Liver (tissue), 9 donors: ENCODE results near the gene EIPR1. TPM values are rescaled to one million over a fixed set of nuclear protein-coding genes. Genes with fewer than 3 reads are reported as not detected.

ENCODE experiments used
- DNase-seq: peaks from one replicate; pipeline ENCODE4 v3.0.0-alpha.2; 2017; ENCODE audit warnings: low spot score
- H3K27ac ChIP-seq, 2 donors: one replicate each; pipeline ENCODE4 v1.7.0; 2013; ENCODE audit warnings: inconsistent platforms in 2 of 2, low read length in 2 of 2, control low read depth in 1 of 2, low read depth in 1 of 2, mild to moderate bottlenecking in 1 of 2
- H3K27me3 ChIP-seq, 4 donors: one replicate each; pipeline versions ENCODE4 v1.6.1 to v1.7.0; 2013; ENCODE audit warnings: low read length in 3 of 4, inconsistent platforms in 1 of 4, mild to moderate bottlenecking in 1 of 4, moderate library complexity in 1 of 4; ENCODE audit not compliant: control insufficient read depth in 4 of 4, insufficient read depth in 4 of 4
- H3K36me3 ChIP-seq, 4 donors: one replicate each; pipeline versions ENCODE4 v1.6.1 to v1.7.0; 2013; ENCODE audit warnings: low read length in 3 of 4, mild to moderate bottlenecking in 3 of 4, low read depth in 1 of 4, moderate library complexity in 1 of 4; ENCODE audit not compliant: control insufficient read depth in 4 of 4, insufficient read depth in 3 of 4
- H3K4me1 ChIP-seq, 4 donors: one replicate each; pipeline versions ENCODE4 v1.6.1 to v1.7.0; 2013; ENCODE audit warnings: low read length in 3 of 4, mild to moderate bottlenecking in 3 of 4, moderate library complexity in 1 of 4; ENCODE audit not compliant: control insufficient read depth in 4 of 4, insufficient read depth in 4 of 4
- H3K4me3 ChIP-seq, 3 donors: one replicate each; pipeline versions ENCODE4 v1.6.1 to v1.7.0; 2013; ENCODE audit warnings: low read length in 3 of 3, control low read depth in 1 of 3, low read depth in 1 of 3, mild to moderate bottlenecking in 1 of 3
- H3K9ac ChIP-seq, 2 donors: one replicate each; pipeline ENCODE4 v1.7.0; 2013; ENCODE audit warnings: low read length in 2 of 2, mild to moderate bottlenecking in 2 of 2, moderate library complexity in 2 of 2, control low read depth in 1 of 2, low read depth in 1 of 2
- H3K9me3 ChIP-seq, 4 donors: one replicate each; pipeline versions ENCODE4 v1.6.1 to v1.7.0; 2013; ENCODE audit warnings: low read length in 3 of 4; ENCODE audit not compliant: control insufficient read depth in 4 of 4
- ATF3 ChIP-seq: IDR thresholded peaks from 2 replicates; pipeline ENCODE4 v1.6.1; 2016; ENCODE audit warnings: antibody characterized with exemption
- CTCF ChIP-seq: fragments of 150-350 bp; IDR thresholded peaks from 2 replicates; pipeline ENCODE4 v1.5.1; 2017; ENCODE audit warnings: improper control_type of control experiment, low read depth, low read length; ENCODE audit not compliant: missing input control
- EGR1 ChIP-seq, 2 donors: IDR thresholded peaks; 2 replicates each; pipeline ENCODE4 v1.6.1; 2016 to 2018; ENCODE audit warnings: antibody characterized with exemption in 2 of 2, low read depth in 2 of 2
- FOXA1 ChIP-seq: IDR thresholded peaks from 2 replicates; pipeline ENCODE4 v1.6.1; 2016; ENCODE audit warnings: antibody characterized with exemption
- FOXA2 ChIP-seq: IDR thresholded peaks from 2 replicates; pipeline ENCODE4 v1.6.1; 2016; ENCODE audit warnings: antibody characterized with exemption
- GABPA ChIP-seq, 2 donors: IDR thresholded peaks in 1 of 2; conservative IDR thresholded peaks in 1 of 2; 2 replicates each; pipeline ENCODE4 v1.6.1; 2016; ENCODE audit warnings: antibody characterized with exemption in 2 of 2, mild to moderate bottlenecking in 1 of 2, moderate library complexity in 1 of 2
- HNF4A ChIP-seq, 2 donors: conservative IDR thresholded peaks; 2 replicates each; pipeline ENCODE4 v1.6.1; 2016; ENCODE audit warnings: antibody characterized with exemption in 2 of 2, mild to moderate bottlenecking in 2 of 2
- HNF4G ChIP-seq: IDR thresholded peaks from 2 replicates; pipeline ENCODE4 v1.6.1; 2016; ENCODE audit warnings: antibody characterized with exemption
- JUND ChIP-seq, 2 donors: IDR thresholded peaks; 2 replicates each; pipeline ENCODE4 v1.6.1; 2016; ENCODE audit warnings: antibody characterized with exemption in 2 of 2
- MAX ChIP-seq: IDR thresholded peaks from 2 replicates; pipeline ENCODE4 v1.6.1; 2016; ENCODE audit warnings: antibody characterized with exemption
- NR2F2 ChIP-seq: IDR thresholded peaks from 2 replicates; pipeline ENCODE4 v1.6.1; 2016; ENCODE audit warnings: antibody characterized with exemption
- RAD21 ChIP-seq, 2 donors: IDR thresholded peaks; 2 replicates each; pipeline ENCODE4 v1.6.1; 2016; ENCODE audit warnings: antibody characterized with exemption in 2 of 2, mild to moderate bottlenecking in 2 of 2
- REST ChIP-seq: IDR thresholded peaks from 2 replicates; pipeline ENCODE4 v1.6.1; 2016; ENCODE audit warnings: antibody characterized with exemption, mild to moderate bottlenecking
- RXRA ChIP-seq, 2 donors: IDR thresholded peaks; 2 replicates each; pipeline ENCODE4 v1.6.1; 2017 to 2018; ENCODE audit warnings: antibody characterized with exemption in 2 of 2, mild to moderate bottlenecking in 1 of 2
- SP1 ChIP-seq: IDR thresholded peaks from 2 replicates; pipeline ENCODE4 v1.6.1; 2018; ENCODE audit warnings: antibody characterized with exemption, mild to moderate bottlenecking
- TAF1 ChIP-seq: conservative IDR thresholded peaks from 2 replicates; pipeline ENCODE4 v1.6.1; 2016; ENCODE audit warnings: antibody characterized with exemption, mild to moderate bottlenecking
- YY1 ChIP-seq: IDR thresholded peaks from 2 replicates; pipeline ENCODE4 v1.6.1; 2016; ENCODE audit warnings: antibody characterized with exemption, mild to moderate bottlenecking
- ZBTB33 ChIP-seq: IDR thresholded peaks from 2 replicates; pipeline ENCODE4 v1.6.1; 2016; ENCODE audit warnings: antibody characterized with exemption
- WGBS: extraction: QIAGEN DNeasy Blood & Tissue Kit; methylation state at CpG from one replicate; pipeline ENCODE4 v1.1.7; 2013; 5-methylcytosine and 5-hydroxymethylcytosine counted together
- polyA plus RNA-seq, 2 donors: library from polyadenylated mRNA; stranded (reverse) in 1 of 2; unstranded in 1 of 2; fragments of 200-250 nt in 1 of 2; fragments of >200 nt in 1 of 2; fragmentation: Nextera tagmentation in 1 of 2; extraction: Ambion mirVana in 1 of 2; gene quantifications; one replicate each; pipeline versions ENCODE4 v1.2.1 to v1.2.3, GENCODE V29; 2013 to 2015
- total RNA-seq, 2 donors: library from RNA; depleted of rRNA; stranded (reverse); fragments of >200 nt; gene quantifications; one replicate each; pipeline ENCODE4 v1.2.3, GENCODE V29; 2014
- donor health status: healthy.
- donor health status: healthy.
- donor health status: healthy.
- donor health status: healthy.
- donor health status: healthy.

EIPR1 gene
- total and polyA plus RNA-seq, 4 donors = 7.6 to 12.1 (median 11.4) TPM

- 91% methylated on average over 3 of the region's 3 CpGs for WGBS
- peaks cover 0 to 13% (median under 1%) of the 10 kb centered on the region in 4 donors for H3K36me3 ChIP-seq
- H3K9me3 ChIP-seq = no peaks in the 10 kb centered on the region
- no peak overlapping the region for H3K9ac ChIP-seq
- no peaks in the 10 kb centered on the region for H3K4me1 ChIP-seq
- no peak overlapping the region for H3K27ac ChIP-seq
- no peak for DNase-seq
- no peak for TF ChIP-seq FOXA2
- no peak for TF ChIP-seq ATF3
- no peak for TF ChIP-seq EGR1 (IDR thresholded peaks at IDR 0.05; ENCODE audit: low read depth in 2 of 2)
- TF ChIP-seq ZBTB33 = no peak
- no peak for TF ChIP-seq HNF4G
- no peak for TF ChIP-seq HNF4A (conservative IDR thresholded peaks at IDR 0.05)
- TF ChIP-seq RAD21 (IDR thresholded peaks at IDR 0.05) = no peak
- no peak for TF ChIP-seq SP1
- TF ChIP-seq MAX = no peak
- TF ChIP-seq RXRA (IDR thresholded peaks at IDR 0.05) = no peak
- TF ChIP-seq TAF1 = no peak
- TF ChIP-seq YY1 = no peak
- no peak for TF ChIP-seq NR2F2
- TF ChIP-seq FOXA1 = no peak
- no peak for TF ChIP-seq REST
- no peak for TF ChIP-seq JUND (IDR thresholded peaks at IDR 0.05)
- no peaks in the 10 kb centered on the region for H3K27me3 ChIP-seq
- no peak overlapping the region for H3K4me3 ChIP-seq
Measured at GRCh38 chr2:3411103-3411502, 33.5 kb upstream of the EIPR1 start.

GRCh38 chr2:3409627-3410170 is 32.1 kb upstream of the EIPR1 start:
- no peak overlapping the region for H3K9ac ChIP-seq
- H3K27ac ChIP-seq = no peak overlapping the region
- no peaks in the 10 kb centered on the region for H3K9me3 ChIP-seq
- H3K36me3 ChIP-seq = peaks cover 0 to 4% (median under 1%) of the 10 kb centered on the region in 4 donors
- DNase-seq = no peak
- H3K4me1 ChIP-seq = no peaks in the 10 kb centered on the region
- 96% methylated on average over 12 of the region's 12 CpGs for WGBS
- no peaks in the 10 kb centered on the region for H3K27me3 ChIP-seq
- no peak overlapping the region for H3K4me3 ChIP-seq
- TF ChIP-seq RXRA (IDR thresholded peaks at IDR 0.05) (no peak), HNF4G (no peak), FOXA1 (no peak), MAX (no peak), CTCF (no peak), ATF3 (no peak), EGR1 (IDR thresholded peaks at IDR 0.05; ENCODE audit: low read depth in 2 of 2) (no peak), GABPA (IDR thresholded peaks at IDR 0.05 in 1 of 2, conservative IDR thresholded peaks at IDR 0.05 in 1 of 2) (no peak), JUND (IDR thresholded peaks at IDR 0.05) (no peak), HNF4A (conservative IDR thresholded peaks at IDR 0.05) (no peak), YY1 (no peak), FOXA2 (no peak), REST (no peak), SP1 (no peak), NR2F2 (no peak)
